Right lobe of liver (tissue), 4 donors: Measurements from ENCODE around the gene ZNF862.

ENCODE experiments used
- CTCF ChIP-seq, 4 donors: fragments of 200-600 bp in 3 of 4; fragments of 450-650 bp in 1 of 4; IDR thresholded peaks; one replicate each; pipeline versions ENCODE4 v1.5.1 to v1.8.0; 2016 to 2022; ENCODE audit warnings: antibody characterized with exemption in 4 of 4, mild to moderate bottlenecking in 2 of 4
- POLR2A ChIP-seq: fragments of 450-650 bp; IDR thresholded peaks from one replicate; pipeline ENCODE4 v1.6.1; 2017; ENCODE audit warnings: antibody characterized with exemption, mild to moderate bottlenecking
- donor health status: DM: no; HTN: no; CAD: no.
- donor health status: DM: no; HTN: no; CAD: no.
- donor health status: DM: no; HTN: yes; CAD: no.

GRCh38 chr7:149801002-149801566 is 37.1 kb upstream of the ZNF862 start:
- TF ChIP-seq CTCF (IDR thresholded peaks at IDR 0.05) (no peak), POLR2A (no peak)
